Measurements from ENCODE around the gene PARPBP.
A peak's percentile ranks its signal among the peaks of the same experiment; 100 is the strongest.
"Not testable (repeated sequence)": the region's sequence is repeated elsewhere in the genome, so short reads cannot be mapped to it uniquely, and the experiment has no call there.

PARPBP gene

DNA sequence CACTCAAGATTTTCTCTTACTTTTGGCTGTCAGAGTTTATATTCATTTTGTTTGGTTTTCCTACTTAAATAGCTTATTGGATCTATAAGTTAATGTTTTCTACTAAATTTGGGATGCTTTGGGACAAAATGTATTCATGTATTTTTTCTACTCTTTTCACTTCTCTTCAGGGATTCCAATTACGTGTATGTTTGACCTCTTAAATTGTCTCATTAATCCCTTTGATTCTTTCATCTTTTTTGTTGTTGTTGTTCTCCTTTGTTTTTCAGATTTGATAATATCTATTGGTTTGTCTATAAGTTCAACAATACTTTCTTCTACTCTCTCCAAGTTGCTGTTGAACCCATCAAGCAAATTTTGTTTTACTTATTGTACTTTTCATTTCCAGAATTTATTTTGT lies 43.4 kb downstream of the PARPBP start:
- DNase-seq (ENCODE audit: low read depth): no peak

DNA sequence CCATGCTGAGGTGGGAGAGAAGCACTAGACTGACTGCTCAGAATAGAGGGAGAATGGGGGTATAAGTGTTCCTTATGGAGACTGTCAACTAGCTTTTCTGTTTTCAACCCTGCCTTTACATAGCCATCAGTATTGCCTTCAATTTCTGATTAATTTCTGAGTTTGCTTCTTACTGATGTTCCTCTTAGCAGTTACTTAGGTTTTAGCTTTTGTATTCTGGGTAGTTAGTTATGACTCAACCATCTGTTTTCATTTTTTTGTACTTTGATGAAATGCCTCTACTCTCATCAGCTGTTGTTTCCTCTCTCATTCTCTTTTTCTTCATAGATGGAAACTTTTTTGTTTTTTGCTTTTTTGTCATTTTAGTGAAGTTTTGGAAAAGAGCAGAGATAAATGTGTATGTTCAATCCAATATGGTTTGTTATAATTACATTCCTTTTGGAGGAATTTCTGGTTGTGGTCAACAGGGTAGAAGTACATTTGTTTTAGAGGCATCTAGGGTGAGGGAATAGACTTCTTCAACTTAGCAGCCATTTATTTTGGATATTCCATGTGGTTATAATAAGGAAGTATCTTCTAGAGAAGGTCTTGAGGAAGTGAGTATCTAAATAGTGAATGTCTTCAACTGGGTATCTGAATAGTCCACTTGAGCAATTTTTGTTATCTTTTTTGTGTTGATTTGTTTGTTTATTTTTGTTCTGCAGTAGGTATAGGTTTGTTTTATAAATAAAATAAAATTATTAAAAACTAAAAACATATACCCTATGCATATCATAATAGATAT lies 48.0 kb downstream of the PARPBP start:
- no peak for DNase-seq (ENCODE audit: low read depth)

DNA sequence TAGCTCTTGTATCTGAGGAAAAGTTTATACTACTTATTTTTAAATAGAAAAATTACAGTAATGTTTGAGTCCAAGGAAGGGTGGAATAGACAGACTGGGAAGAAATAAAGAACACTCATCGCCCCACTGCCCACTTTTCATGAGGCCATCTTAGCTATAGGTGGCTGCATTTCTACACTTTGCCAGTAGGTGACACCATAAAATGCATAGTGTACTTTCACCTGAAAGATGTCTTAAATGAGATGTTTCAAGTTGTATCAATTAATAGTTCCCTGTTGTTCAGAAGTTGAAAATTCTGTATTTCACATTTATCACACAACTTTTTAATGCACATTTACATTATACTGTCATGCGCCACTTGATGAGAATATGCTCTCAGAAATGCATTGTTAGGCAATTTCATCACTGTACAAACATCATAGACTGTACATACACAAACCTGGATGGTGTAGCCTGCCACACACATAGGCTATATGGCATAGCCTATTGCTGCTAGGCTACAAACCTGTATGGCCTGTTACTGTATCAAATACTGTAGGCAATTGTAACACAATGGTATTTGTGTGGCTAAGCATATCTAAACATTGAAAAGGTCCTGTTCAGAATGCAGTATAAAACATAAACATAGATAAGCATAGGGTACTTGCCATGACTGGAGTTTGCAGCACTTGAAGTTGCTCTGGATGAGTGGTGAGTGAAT lies 50.1 kb downstream of the PARPBP start:
- no peak for DNase-seq (ENCODE audit: low read depth)

DNA sequence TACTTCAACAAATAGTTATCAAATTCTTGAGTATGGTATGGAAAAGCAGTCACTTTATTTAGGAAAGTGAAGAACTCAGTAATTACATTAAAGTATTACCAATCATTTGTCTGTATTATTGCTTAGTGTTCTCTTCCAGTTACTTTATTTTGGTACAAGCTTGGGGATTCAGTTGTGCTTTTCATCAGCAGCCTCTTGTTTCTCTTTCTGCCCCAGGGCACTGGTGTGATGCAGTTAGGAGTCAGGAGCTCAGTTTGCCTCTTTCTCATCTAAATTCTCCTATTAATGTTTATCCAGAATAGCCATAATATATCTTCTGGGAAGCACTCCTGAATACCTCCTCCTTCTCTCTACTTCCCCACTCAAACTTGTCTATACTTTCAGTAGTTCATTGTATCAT lies 52.0 kb downstream of the PARPBP start:
- no peak for DNase-seq (ENCODE audit: low read depth)

DNA sequence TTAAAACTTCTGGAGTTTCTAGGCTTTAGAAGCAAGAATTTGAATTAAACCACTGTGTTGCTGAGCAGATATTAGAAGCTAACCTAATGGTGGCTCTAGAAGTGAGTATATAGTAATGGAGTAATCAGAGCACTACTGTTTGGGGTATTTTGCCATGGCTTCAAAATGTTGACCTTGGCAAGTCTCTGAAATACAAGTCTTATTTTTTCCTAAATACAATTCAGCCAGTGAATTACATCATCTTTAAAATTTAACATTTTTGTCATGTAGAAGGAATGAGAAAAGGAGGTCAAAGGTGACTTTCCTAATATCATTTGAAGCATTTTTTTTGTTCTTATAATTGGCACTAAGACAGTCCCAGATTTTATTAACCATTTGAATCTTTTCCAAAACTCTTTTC lies 52.5 kb downstream of the PARPBP start:
- DNase-seq (ENCODE audit: low read depth): peak; percentile 16

DNA sequence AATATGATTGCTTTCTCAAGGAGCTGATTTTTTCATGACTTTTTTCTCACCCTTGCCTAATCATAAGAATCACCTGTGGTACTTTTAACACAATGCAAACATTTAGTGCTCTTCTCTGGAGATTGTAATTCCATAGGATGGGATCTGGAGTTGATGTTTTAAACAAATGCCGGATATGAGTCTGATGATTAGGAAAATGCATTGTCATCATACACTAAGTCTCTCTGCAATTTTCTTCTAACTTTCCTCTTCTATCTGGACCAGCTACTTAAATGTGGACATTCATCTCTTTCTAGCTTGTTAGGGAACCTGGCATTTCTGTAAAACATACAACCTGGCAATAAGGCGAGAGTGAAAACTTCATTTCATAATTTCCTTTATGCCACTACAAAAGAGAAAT lies 54.1 kb downstream of the PARPBP start:
- DNase-seq (ENCODE audit: low read depth): no peak

DNA sequence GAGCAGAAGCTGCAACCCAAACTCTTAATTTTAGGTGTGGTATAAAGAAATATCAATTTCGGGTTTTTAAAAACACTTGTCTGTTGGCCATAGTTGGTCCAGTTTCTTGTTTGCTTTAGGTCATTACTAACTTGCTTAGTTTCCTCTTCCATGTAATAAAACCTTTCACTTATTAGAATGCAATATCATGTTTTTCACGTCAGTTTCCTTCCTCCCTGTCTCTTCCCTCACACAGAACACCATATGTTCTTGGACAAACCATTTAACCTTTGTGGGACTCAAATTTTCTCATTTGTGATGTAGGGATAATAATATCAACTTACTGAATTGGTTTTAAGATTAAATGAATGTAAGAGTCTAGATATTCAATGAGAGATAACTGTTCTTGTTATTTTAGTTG lies 54.8 kb downstream of the PARPBP start:
- no peak for DNase-seq (ENCODE audit: low read depth)

DNA sequence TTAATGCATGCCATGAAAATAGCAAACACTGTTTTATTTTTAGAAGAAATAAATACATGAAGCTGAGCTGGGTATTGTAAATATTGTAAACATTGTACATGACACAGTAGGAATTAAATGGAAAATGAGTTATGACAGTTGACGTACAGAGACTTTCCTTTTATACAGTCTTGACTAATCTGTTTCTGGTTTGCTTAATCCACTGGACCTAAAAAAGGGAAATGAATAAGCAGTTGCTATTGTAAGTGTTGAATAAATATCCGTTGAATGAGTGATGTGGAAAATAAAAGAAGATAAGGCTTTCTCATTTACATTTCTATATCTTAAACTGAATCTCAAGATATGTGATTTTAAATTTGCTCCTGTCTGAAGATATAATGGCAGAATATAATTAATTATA lies 62.7 kb downstream of the PARPBP start:
- DNase-seq (ENCODE audit: low read depth): no peak

DNA sequence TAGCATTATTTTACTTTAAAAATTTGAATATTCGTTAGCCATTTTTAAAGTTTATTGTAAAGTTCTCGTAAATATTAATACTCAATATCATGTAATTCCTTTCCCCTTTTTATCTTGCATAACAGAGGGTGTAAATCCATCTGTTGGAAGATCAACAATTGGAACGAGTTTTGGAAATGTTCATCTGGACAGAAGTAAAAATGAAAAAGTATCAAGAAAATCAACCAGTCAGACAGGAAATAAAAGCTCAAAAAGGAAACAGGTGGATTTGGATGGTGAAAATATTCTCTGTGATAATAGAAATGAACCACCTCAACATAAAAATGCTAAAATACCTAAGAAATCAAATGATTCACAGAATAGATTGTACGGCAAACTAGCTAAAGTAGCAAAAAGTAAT lies 75.8 kb downstream of the PARPBP start:
- no peak for DNase-seq (ENCODE audit: low read depth)

DNA sequence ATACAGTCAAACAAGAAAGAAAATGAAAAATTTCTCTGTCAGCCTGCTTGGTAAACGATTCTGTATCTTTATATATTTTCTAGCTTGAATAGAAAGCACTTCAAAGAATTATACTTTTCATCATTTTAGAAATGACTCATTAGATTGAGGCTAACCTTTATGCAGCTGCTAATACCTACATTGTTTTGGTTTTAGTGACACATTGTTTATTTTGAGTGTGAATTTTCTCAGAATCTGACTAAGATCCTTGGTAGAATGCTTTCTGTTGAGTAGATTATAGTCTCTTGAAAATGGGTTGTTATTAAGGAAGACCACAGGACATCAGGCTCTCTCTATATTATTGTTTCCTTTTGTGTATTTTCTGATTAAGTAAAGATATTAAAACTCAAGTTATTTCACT lies 77.8 kb downstream of the PARPBP start, which contains the start of gene PMCH:
TSS of gene PMCH (minus strand) at position 45 of the 400 bp plus-strand sequence. CDS start 63 bp downstream, outside the sequence.
- no peak for DNase-seq (ENCODE audit: low read depth)

DNA sequence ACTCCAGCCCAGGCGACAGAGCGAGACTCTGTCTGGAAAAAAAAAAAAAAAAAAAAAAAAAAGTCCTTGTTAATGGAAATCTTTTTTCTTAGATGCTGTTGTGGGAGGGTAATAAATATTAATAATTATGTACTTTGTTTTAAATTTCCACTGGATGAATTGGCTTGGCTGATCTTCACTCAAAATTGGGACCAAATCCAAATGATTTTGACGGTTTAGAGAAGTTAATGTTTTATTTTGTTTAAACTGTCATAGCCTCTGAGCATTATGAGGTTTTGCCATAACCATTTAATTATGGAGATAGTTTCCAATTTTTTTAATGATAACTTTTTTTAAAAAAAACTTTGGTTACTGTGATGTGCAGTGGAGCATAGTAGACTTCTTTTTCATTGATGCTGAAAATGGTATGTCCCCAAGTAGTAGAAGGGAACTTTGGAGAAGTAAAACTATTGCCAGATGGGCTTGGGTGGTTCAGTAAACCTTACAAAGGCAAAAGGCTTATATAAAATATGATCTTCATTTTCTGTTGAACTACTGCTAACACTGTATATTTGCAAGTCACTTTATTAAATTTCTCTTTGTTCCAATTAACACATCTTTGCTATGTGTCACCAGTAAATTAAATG lies 81.6 kb downstream of the PARPBP start:
- no peak for DNase-seq (ENCODE audit: low read depth)

DNA sequence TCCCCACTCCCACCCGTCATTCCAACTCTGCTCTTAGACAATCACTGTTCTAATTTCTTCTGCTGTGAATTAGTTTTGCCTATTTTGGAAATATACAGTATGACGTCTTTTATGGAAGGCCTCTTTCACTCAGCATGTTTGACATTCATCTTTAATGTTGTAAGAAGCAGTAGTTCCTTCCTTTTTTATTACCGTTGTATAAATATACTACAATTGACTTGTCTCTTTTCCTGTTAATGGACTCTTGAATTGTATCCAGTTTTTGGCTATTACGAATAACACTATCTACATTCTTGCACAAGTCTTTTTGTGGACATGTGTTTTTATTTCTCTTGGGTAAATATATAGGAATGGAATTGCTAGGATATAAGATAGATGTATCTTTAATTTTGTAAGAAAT lies 82.6 kb downstream of the PARPBP start:
- no peak for DNase-seq (ENCODE audit: low read depth)

DNA sequence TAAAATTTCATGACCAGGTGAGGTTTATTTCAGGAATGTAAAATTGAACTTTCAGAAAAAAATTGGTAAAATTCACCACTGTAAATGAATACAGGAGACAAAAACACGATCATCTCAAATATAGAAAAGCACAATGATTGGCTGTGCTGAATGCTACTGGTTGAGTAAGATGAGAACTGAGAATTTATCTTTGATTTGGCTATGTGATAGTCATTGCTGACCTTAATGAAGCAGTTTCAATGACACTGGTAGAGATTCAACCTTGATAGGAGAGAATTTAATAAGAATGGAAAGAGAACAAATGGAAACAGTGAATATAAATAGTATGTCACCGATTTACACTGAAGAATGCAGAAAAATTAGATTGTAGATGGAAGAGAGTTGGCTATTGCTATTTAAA lies 84.0 kb downstream of the PARPBP start:
- no peak for DNase-seq (ENCODE audit: low read depth)

DNA sequence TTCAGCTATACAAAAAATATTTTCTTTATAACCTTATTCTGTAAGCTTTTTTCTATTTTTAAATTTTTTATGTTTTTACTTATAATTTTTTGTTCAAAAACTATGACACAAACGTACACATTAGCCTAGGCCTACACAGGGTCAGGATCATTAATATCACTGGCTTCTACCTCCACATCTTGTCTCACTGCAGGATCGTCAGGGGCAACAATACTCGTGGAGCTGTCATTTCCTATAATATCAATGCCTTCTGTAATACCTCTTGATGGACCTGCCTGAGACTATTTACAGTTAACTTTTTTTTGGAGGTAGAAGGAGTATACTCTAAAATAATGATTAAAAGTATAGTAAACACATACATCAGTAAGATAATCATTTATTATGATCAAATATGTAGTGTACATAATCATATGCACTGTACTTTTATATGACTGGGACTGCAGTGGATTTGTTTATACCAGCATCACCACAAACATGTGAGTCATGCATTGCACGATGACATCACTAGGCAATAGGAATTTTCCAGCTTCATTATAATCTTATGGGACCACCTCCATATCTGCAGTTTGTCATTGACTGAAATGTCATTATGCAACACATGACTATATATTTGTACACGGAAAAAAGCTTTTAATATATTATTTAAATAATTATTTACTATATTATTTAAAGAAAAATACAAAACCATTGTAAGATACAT lies 96.2 kb downstream of the PARPBP start:
- peak; percentile 17 for DNase-seq (ENCODE audit: low read depth)

DNA sequence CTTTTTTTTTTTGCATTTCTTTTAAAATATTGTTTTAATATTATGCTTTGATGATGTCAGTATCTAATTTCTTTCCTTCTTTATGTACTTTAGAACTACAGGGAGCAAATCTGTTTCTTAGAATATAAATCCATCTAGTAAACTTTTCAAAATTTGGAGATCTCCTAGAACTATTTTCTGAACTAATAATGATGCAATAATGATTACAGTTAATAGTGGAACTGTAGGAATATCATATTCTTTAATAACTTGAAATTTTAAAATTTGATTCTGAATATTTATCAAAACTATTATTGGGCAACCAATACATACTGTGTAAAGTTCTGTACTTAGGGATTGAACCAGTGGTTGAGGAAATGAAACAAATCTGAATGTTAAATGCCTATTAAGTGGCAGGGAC lies 100.8 kb downstream of the PARPBP start:
- DNase-seq (ENCODE audit: low read depth): no peak

DNA sequence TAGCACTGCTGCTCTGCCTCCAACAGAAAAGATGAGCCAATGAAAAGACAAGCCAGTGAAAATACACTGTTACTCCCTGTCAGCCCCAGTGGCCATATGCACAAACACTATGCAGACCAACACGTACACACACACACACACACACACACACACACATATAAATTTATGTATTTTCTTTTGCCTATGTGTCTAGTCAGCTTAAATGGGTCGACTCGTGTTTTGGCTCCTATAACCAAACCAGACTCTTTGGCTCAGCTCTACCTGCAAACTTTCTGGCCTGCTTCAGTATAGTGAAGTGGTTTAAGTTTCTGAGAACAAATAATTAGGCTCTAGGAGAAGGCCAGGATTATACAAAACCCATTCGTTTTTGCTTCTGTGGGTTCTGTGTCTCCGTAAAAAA lies 108.0 kb downstream of the PARPBP start:
- no peak for DNase-seq (ENCODE audit: low read depth)

DNA sequence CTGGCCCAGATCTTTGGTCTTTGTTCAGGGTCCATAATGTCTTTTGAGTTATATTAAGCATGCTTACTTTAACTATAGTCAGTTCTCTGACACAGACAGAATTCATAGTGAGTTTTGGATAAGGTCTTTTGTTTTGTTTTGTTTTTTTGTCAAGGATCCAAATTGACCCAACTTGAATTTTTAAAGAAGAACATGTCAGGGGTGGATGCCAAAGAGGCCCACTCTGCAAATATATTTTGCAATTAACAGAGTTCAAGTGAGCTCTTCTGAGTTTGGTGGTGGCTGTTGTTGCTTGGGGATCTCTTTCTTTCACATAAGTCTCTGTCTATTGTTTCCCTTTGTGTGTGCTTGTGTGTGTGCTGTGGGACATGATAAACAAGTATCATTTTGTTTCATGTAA lies 112.1 kb downstream of the PARPBP start:
- no peak for DNase-seq (ENCODE audit: low read depth)

DNA sequence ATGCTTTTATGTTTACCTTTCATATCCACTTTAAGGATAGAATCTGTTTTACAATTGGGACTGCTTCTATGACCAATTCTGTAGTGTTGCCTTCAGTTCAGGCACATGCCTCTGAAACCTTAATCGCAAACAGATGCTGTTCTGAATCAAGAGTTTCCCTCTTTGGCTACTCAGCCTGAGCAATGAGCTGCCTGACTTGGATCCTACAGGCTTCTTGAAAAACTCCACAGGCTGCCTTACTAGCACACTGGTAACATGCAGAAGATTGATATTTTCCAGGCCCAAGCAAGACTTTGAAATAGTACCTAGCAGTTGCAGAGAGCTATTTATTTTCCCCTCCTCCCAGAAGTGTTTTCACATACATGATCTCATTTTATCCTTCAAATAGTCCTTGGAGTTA lies 112.5 kb downstream of the PARPBP start:
- peak; percentile 38 for DNase-seq (ENCODE audit: low read depth)

DNA sequence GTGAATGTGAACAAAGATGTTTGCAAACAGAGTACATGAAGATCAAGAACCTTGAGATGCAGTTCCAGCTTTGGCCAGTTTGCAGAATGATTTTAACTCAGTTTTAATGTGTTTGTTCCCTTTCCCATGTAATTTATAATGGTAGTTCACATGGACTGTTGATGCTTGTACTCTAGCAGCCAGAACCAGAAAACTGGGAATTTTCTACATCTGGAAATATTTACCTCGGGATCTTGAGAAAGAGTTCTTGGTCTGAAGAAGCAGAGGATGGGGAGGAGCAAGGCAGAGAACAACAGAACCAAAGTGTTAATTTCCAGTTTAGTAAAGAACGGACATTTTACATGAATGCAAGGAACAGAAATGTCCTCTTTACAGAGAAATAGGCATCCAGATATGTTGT lies 114.6 kb downstream of the PARPBP start:
- DNase-seq (ENCODE audit: low read depth): no peak

DNA sequence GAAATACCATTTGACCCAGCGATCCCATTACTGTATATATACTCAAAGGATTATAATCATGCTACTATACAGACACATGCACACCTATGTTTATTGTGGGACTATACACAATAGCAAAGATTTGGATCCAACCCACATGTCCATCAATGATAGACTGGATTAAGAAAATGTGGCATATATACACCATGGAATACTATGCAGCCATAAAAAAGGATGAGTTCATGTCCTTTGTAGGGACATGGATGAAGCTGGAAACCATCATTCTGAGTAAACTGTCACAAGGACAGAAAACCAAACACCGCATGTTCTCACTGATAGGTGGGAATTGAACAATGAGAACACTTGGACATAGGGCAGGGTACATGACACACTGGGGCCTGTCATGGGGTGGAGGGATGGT lies 120.9 kb downstream of the PARPBP start:
- not testable (repeated sequence) for DNase-seq (ENCODE audit: low read depth)
